Sigmoid colon (tissue), 7 donors: ENCODE measurements around the gene ZFR2. TPM values are rescaled to one million over a fixed set of nuclear protein-coding genes. Genes with fewer than 3 reads are reported as not detected.

ENCODE experiments used
- DNase-seq: peaks from one replicate; pipeline ENCODE4 v3.0.0-alpha.2; 2019
- H3K27ac ChIP-seq, 4 donors: fragments of 200-600 bp; sonication (generic); one replicate each; pipeline ENCODE4 v1.5.1; 2016 to 2019; ENCODE audit warnings: mild to moderate bottlenecking in 1 of 4
- H3K27me3 ChIP-seq, 3 donors: fragments of 200-600 bp; sonication (generic); one replicate each; pipeline ENCODE4 v1.5.1; 2019; ENCODE audit warnings: mild to moderate bottlenecking in 1 of 3
- H3K36me3 ChIP-seq, 4 donors: fragments of 200-600 bp; sonication (generic); one replicate each; pipeline ENCODE4 v1.5.1; 2016 to 2019
- H3K4me1 ChIP-seq, 4 donors: fragments of 200-600 bp; sonication (generic); one replicate each; pipeline ENCODE4 v1.5.1; 2017 to 2019
- H3K4me3 ChIP-seq, 4 donors: fragments of 200-600 bp; sonication (generic); one replicate each; pipeline ENCODE4 v1.5.1; 2017 to 2019; ENCODE audit warnings: mild to moderate bottlenecking in 2 of 4, moderate library complexity in 1 of 4
- H3K9me3 ChIP-seq, 4 donors: fragments of 200-600 bp in 3 of 4; sonication (generic) in 3 of 4; one replicate each; pipeline versions ENCODE4 v1.5.1 to v1.6.1; 2013 to 2019
- CTCF ChIP-seq, 4 experiments: fragments of 450-650 bp in 3 of 4; fragments of 200-600 bp in 1 of 4; IDR thresholded peaks; one replicate each; pipeline ENCODE4 v1.5.1; 2016 to 2019; ENCODE audit warnings: antibody characterized with exemption in 4 of 4, mild to moderate bottlenecking in 3 of 4, moderate library complexity in 2 of 4
- EP300 ChIP-seq, 4 donors: sonication (generic); formaldehyde crosslinking; IDR thresholded peaks; one replicate each; pipeline ENCODE4 v1.6.1; 2017; ENCODE audit warnings: antibody characterized with exemption in 4 of 4
- POLR2A ChIP-seq, 2 donors: fragments of 450-650 bp; IDR thresholded peaks; one replicate each; pipeline ENCODE4 v1.6.1; 2016; ENCODE audit warnings: antibody characterized with exemption in 2 of 2, mild to moderate bottlenecking in 2 of 2, moderate library complexity in 2 of 2
- POLR2AphosphoS5 ChIP-seq, 4 donors: sonication (generic); formaldehyde crosslinking; IDR thresholded peaks; one replicate each; pipeline ENCODE4 v1.6.1; 2017; ENCODE audit warnings: antibody characterized with exemption in 4 of 4
- WGBS, 2 donors: extraction: QIAGEN DNeasy Blood & Tissue Kit; methylation state at CpG; one replicate each; pipeline ENCODE4 v1.1.7; 2013; 5-methylcytosine and 5-hydroxymethylcytosine counted together
- intact Hi-C: fragments of 100-400 bp; cut with DNase I; formaldehyde crosslinking; loops from one replicate; pipeline ENCODE4 v1.15.1; 2023
- polyA plus RNA-seq, 3 donors: library from polyadenylated mRNA; stranded (reverse); fragments of 200-250 nt; gene quantifications; one replicate each; pipeline ENCODE4 v1.2.3, GENCODE V29; 2013
- total RNA-seq, 4 donors: library from RNA; depleted of rRNA; stranded (reverse); fragments of >200 nt; gene quantifications; one replicate each; pipeline ENCODE4 v1.1.0, GENCODE V29; 2016
- donor health status: healthy with polysubstance abuse.
- donor health status: Bipolar disorder and iron deficiency.
- donor health status: healthy.

Gene ZFR2
- total RNA-seq (1 to 10 TPM in 1 of 4 donors, under 1 TPM in 2, not detected in 1; under 0.01 to 1.2 (median 0.71) TPM), polyA plus RNA-seq (under 1 TPM in 1 of 3 donors, not detected in 2; 0.22 TPM)

- peaks cover 0 to 9% (median 2%) of the 10 kb centered on the region in 4 donors for H3K9me3 ChIP-seq
- DNase-seq = no peak
- intact Hi-C loops = no loop called here
- WGBS, 2 donors = 12 to 33% methylated on average over 62 of the region's 62 CpGs
- no peak within 1 kb of the TSS for H3K4me3 ChIP-seq
- H3K27me3 ChIP-seq = peaks cover 21 to 55% (median 39%) of the 10 kb centered on the region in 3 donors
- TF ChIP-seq POLR2AphosphoS5 (IDR thresholded peaks at IDR 0.05) (no peak), CTCF (IDR thresholded peaks at IDR 0.05) (no peak), EP300 (IDR thresholded peaks at IDR 0.05) (no peak), POLR2A (IDR thresholded peaks at IDR 0.05) (no peak)
- peaks cover 0 to 9% (median 7%) of the 10 kb centered on the region in 4 donors for H3K4me1 ChIP-seq
- H3K36me3 ChIP-seq = no peaks in the 10 kb centered on the region
- H3K27ac ChIP-seq = no peak within 1 kb of the TSS
Observed at GRCh38 chr19:3868770-3869456, at the start of gene ZFR2. Gene ZFR2, minus strand, starts transcription at chr19:3869038. Its CDS starts 21 bp downstream, at chr19:3869017.

- no peak for DNase-seq
- TF ChIP-seq CTCF (IDR thresholded peaks at IDR 0.05) (no peak), POLR2A (IDR thresholded peaks at IDR 0.05) (no peak), EP300 (IDR thresholded peaks at IDR 0.05) (no peak), POLR2AphosphoS5 (IDR thresholded peaks at IDR 0.05) (no peak)
Observed at GRCh38 chr19:3916033-3916432, 47.2 kb upstream of the ZFR2 start.

DNA sequence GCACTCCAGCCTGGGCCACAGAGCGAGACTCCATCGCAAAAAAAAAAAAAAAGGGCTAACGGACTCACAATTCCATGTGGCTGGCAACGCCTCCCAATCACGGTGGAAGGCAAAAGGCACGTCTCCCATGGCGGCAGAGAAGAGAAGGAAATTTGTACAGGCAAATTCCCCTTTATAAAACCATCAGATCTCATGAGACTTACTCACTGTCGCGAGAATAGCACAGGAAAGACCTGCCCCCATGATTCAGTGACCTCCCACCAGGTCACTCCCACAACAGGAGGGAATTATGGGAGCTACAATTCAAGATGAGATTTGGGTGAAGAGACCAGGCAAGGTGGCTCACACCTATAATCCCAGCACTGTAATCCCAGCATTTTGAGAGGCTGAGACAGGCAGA lies 45.4 kb upstream of the ZFR2 start:
- Histone ChIP-seq H3K4me1 (no peaks in the 10 kb centered on the region), H3K27me3 (no peaks in the 10 kb centered on the region), H3K4me3 (no peak overlapping the region), H3K36me3 (no peaks in the 10 kb centered on the region), H3K9me3 (peaks cover 0 to 7% (median 0%) of the 10 kb centered on the region in 4 donors), H3K27ac (no peak overlapping the region)
- 62 to 82% methylated on average over 9 of the region's 9 CpGs for WGBS, 2 donors
- TF ChIP-seq POLR2AphosphoS5 (IDR thresholded peaks at IDR 0.05) (no peak), POLR2A (IDR thresholded peaks at IDR 0.05) (no peak), CTCF (IDR thresholded peaks at IDR 0.05) (no peak), EP300 (IDR thresholded peaks at IDR 0.05) (no peak)
- no peak for DNase-seq
- intact Hi-C loops = no loop called here

More at GRCh38 chr19:3916033-3916432, 47.2 kb upstream of the ZFR2 start:
- no peaks in the 10 kb centered on the region for H3K36me3 ChIP-seq
- no peaks in the 10 kb centered on the region for H3K27me3 ChIP-seq
- intact Hi-C loops = no loop called here
- no peaks in the 10 kb centered on the region for H3K4me1 ChIP-seq
- 94 to 95% methylated on average over 5 of the region's 5 CpGs for WGBS, 2 donors
- no peaks in the 10 kb centered on the region for H3K9me3 ChIP-seq
- no peak overlapping the region for H3K27ac ChIP-seq
- no peak overlapping the region for H3K4me3 ChIP-seq

GRCh38 chr19:3910105-3910504 lies 41.3 kb upstream of the ZFR2 start:
- no peaks in the 10 kb centered on the region for H3K4me1 ChIP-seq
- H3K36me3 ChIP-seq = no peaks in the 10 kb centered on the region
- no peak overlapping the region for H3K27ac ChIP-seq
- peaks cover 0 to 7% (median 0%) of the 10 kb centered on the region in 4 donors for H3K9me3 ChIP-seq
- TF ChIP-seq POLR2AphosphoS5 (IDR thresholded peaks at IDR 0.05) (no peak), EP300 (IDR thresholded peaks at IDR 0.05) (no peak), CTCF (IDR thresholded peaks at IDR 0.05) (no peak), POLR2A (IDR thresholded peaks at IDR 0.05) (no peak)
- peaks cover 0 to 4% (median 0%) of the 10 kb centered on the region in 3 donors for H3K27me3 ChIP-seq
- DNase-seq = no peak
- 98 to 100% methylated on average over 1 of the region's 1 CpG for WGBS, 2 donors
- no peak overlapping the region for H3K4me3 ChIP-seq
- intact Hi-C loops = no loop called here
